EL (cell line): ENCODE measurements around the gene ZNF524.
"Not testable (repeated sequence)": the region's sequence is repeated elsewhere in the genome, so short reads cannot be mapped to it uniquely, and the experiment has no call there.

Experiments
- DNase-seq: peaks from one replicate; pipeline ENCODE4 v3.0.0-alpha.2; 2016

The ZNF524 gene

DNA sequence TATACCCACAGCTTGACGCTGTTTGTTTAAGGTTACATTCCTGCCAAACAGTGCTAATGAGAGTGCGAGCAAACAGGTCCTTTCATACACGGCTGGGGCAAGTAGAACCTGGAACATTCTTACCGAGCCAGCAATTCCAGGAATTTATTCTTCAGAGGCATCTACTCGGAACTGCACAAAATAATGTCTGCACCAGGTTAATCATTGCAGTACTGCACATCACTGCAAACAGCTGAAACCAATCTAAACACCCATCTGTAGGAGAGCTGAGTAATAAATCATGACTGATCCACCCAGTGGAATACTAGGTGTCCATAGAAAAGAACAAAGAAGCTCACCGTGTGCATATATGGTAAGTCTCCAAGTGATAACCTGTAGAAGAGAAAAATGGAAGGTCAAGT lies 18.3 kb upstream of the ZNF524 start:
- DNase-seq = no peak

DNA sequence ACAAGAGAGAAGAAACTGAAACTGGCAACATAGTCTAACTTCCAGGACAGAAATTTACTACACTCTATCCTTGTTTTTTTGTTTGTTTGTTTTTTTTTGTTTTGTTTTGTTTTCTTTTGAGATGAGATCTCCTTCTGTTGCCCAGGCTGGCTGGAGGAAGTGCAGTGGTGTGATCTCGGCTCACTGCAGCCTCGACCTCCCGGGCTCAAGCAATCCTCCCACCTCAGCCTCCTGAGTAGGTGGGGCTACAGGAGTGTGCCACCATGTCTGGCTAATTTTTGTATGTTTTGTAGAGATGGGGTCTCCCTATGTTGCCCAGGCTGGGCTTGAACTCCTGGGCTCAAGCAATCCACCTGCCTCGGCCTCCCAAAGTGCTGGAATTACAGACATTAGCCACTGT lies 17.8 kb upstream of the ZNF524 start:
- not testable (repeated sequence) for DNase-seq

DNA sequence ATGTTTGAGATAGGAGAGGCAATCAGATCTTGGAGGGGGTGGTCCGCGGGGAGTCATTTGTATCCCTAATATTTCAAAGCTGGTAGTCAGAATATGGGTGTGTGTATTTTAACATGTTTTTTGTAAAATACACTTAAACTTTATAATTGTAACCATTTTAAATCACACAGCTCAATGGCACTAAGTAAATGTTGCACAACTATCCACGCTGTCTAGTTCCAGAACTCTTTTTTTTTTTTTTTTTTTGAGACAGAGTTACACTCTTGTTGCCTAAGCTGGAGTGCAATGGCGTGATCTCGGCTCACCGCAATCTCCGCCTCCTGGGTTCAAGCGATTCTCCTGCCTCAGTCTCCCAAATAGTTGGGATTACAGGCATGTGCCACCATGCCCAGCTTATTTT lies 16.2 kb upstream of the ZNF524 start:
- not testable (repeated sequence) for DNase-seq

DNA sequence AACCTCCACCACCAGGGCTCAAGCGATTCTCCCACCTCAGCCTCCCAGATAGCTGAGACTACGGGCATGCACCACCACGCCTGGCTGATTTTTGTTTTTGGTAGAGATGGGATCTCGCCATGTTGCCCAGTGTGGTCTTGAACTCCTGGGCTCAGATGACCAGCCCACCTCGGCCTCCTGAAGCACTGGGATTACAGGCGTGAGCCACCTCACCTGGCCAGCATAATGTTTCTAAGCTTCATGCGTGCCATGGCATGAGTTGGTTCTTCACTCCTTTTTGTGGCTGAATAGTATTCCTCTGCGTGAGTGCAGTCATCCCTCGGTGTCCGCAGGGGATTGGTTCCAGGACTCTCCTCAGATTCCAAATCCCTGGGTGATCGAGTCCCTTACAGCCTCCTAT lies 15.2 kb upstream of the ZNF524 start:
- no peak for DNase-seq

DNA sequence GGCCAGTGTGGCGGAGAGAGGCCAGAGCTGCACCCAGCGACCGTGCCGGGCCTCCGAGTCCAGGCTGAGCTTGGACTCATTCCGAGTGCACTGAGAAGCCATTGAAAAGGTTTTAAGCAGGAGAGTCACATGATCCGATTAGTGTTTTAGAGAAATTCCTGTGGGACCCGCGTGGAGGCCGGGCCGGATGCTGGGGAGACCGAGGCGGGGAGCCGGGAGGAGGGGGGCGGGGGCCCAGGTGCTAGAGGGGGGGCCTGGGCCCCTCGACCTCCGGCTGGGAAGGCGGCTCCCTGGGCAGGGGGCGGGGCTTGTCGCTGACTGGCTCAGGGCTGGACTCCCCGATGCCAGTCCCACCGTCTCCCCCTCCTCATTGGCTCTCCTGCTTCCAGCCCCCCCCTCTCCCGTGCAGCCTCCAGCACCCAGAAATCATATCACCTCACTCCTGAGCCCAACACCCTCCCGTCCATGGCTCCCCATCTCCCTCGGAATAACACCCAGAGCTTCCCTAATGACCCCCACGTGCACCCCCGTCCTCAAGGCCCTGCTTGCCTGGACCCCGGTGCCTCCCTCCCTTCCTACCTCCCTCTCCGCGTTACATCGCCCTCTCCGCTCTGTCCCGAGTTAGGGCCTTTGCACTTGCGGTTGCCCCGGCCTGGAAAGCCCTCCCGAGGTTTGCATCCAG lies 14.3 kb upstream of the ZNF524 start:
- DNase-seq = peak; percentile 70

DNA sequence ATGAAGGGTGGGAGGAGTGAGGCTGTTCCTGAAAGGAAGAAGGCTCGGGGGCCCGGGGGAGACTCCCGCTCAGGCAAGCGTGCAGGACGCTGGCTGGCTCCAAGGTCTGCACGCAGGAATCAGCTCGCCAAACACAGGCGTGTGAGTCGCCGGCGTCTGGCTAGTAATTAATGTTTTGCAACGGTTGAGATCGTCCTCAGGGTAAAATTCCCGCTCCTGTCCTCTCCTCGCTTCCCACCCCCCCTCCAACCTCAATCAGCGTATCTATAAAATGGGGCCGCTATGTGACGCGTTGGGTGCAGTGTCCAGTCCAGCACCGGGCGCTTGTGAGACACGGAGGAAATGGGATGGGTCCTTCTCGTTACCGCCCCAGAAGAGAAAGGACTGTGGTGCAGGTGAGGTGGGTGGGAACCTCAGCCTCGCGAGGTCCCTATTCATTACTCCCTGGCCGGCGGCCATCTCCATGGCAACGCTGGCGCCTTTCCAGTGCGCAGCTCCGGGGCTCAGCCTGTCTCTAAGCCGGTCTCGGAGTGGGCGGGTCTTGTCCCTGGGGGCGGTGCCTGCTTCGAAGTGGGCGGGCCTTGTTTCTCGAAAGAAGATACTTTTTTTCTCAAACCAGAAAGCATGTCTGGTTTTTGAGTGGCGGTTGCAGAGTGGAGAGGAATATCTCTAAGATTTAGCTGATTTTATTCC lies 13.0 kb upstream of the ZNF524 start:
- DNase-seq = peak; percentile 89

DNA sequence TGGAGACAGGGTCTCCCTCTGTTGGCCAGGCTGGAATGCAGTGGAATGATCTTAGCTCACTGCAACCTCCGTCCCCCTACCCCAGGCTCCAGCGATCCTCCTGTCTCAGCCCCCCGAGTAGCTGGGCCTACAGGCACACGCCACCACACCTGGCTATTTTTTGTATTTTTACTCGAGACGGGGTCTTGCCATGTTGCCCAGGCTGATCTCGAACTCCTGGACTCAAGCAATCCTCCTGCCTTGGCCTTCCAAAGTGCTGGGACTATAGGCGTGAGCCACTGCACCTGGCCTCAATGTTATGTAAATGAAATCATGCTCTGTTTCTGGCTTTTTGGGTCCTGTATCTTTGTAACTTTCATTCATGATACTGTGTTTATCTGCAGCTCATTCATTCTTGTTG lies 11.3 kb upstream of the ZNF524 start:
- no peak for DNase-seq

DNA sequence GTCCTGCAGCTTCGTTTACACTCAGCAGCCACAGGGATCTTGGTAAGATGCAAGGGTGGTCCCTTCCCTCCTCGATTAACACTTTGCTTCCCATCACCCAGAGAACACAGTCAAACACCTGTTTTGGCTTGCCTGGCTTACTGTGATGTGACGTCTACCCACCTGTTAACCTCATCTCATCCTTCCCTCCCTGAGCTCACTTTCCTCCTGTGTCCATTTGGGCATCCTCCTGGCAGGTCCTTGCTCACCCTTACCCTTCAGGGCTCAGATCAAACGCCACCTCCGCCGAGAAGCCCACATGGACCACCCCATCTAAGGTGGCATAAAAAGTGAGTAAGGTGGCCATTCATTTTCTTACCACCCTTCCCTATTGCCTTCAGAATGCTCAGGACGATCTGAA lies 10.0 kb upstream of the ZNF524 start:
- DNase-seq = no peak

DNA sequence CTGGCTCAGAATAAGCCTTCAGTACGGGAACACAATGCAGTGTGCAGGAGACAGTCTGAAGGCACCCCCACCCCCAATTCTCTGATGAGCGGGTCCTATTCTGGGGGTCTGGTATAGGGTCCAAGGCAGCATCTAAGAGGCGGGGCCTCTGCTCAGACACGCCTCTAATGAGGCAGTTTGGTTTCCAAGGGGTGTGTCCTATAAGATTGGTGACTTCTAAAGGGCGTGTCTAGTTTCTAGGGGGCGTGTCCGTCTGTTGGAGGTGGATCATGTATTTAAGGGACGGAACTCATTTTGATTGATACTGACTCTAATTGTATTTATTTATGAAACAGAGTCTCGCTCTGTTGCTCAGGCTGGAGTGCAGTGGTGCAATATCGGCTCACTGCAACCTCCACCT lies 9.5 kb upstream of the ZNF524 start:
- no peak for DNase-seq

DNA sequence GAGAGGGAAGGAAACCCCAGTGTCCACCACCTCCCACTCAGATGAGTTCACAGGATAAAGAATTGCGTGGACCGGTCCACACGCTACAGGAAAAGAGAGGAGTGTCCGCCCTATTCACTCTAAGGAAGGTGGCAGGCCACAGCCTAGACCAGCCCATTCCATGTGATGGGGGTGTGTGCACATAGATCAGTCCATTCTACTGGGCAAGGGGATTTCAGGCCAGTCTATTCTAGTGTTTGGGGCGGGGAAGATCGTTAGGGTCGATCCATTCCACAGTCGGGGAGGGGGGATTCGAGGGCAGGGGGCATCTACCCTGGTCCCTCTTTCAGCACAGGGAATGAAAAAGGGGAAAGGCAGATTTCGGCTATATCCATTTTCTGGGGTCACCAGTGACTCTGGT lies 8.5 kb upstream of the ZNF524 start:
- no peak for DNase-seq

DNA sequence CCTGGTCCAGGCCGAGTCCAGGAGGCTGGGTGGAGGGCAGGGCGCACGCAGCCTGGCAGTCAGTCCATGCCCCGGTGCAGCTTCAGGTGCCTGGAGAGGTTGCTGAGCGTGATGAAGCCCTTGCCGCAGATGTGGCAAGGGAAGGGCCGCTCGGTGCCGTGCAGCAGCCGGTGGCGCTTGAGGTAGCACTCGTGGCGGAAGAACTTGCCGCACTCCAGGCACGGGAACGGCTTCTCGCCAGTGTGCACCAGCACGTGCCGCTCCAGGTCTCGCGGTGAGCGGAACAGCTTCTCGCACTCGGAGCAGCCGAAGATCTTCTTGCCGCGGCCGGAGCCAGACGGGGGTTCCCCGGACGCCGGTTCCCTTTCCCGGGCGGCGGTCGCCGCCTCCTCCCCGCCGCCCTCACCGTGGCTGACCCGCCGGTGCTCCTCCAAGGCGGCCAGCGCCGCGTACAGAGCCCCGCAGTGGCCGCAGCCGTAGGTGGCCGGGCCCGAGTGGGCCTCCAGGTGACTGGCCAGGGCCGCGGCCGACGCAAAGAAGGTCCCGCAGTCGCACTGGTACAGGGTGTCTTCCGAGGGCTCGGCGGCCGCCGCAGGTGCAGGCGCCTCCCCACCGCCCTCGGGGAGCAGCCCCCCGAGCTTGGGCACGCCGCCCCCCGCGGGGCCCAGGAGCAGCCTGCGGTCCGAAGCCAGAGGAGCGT lies 7.5 kb upstream of the ZNF524 start:
- DNase-seq = no peak

DNA sequence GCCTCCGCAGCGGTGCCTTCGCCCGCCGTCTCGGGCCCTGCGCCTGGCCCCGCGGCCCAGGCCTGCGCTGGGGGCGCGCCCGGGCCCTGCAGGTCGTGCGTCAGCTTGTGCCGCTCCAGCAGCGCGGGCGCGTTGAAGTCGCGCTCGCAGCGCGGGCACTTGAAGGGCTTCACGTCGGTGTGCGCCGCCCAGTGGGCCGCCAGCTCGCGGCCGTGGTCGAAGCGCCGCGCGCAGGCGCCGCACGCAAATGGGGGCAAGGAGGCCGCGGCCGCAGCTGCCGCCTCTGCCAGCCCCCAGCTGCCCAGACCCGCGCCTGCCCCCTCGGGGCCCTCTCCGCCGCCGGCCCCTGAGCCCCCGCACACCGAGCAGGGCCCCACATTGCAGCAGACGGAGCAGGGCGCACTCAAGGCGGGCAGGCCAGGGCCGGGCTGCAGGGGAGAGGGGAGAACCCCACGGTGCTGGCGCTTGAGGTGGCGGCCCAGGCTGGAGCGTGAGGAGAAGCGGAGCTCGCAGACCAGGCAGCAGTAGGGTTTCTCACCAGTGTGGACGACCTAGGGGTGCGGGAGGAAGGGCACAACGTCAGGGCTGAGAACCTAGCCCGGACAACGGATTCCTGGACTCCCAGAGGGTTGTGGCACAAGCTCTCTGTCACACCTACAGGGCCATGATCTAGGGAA lies 6.9 kb upstream of the ZNF524 start:
- DNase-seq = no peak

DNA sequence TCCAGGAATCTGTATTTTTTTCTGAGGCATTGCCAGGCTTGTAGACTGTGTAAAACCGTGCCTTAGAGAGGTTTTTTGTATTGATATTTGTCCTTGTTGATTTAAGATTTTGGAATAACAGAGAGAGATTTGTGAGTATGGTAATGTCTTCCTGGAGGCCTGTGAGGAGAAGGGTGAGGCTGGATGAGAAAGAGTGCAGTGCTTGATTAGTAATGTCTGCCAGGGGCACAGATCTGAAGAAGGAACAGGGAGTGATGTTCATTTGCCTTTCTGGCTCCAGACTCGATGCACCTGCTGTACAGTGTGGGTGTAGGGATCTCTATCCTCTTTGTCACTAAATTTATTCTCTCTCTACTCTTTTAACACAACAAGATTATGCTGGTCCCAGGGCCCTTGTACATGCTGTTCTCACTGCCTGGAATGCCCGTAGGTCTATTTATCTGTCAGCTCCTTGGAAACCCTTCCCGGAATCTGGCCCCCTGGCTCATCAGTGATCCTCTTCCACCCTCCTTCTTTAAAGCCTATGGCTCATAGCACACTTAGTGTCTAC lies 5.0 kb upstream of the ZNF524 start:
- DNase-seq = no peak

DNA sequence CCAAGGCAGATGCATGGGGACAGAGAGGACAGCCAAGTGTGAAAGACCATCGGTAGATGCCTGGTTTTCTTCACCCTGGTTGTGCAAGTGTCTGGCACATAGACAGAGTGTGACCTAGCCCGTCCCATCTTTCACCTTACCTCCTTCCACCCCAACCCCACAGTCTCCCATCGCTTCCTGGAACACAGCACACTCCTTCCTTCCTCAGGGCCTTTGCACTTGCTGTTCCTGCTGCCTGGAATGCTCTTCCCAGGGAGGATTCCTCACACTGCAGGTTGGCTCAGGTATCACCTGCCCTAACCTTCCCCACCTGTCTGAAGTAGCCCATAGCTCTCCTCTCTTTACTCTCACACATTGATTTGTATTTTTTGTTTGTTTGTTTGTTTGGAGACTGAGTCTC lies 3.8 kb upstream of the ZNF524 start:
- no peak for DNase-seq

DNA sequence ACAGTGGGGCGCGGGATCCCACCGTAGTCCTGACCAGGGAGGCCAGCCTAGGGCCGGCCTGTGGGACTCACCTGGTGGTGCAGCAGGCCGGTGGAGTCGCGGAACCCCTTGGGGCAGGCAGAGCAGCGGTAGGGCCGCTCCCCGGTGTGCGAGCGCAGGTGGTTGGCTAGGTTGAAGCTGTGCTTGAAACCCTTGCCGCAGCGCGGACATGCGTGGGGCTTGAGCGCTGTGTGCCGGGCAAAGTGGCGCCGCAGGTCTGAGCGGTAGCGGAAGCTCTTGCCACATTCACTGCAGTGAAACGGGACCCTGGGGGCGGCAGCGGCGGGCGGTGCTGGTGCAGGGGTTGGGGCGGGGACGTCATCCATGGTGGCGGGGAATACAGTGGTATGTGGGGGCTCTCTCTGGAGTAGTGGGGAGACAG lies 2.6 kb upstream of the ZNF524 start:
- no peak for DNase-seq

DNA sequence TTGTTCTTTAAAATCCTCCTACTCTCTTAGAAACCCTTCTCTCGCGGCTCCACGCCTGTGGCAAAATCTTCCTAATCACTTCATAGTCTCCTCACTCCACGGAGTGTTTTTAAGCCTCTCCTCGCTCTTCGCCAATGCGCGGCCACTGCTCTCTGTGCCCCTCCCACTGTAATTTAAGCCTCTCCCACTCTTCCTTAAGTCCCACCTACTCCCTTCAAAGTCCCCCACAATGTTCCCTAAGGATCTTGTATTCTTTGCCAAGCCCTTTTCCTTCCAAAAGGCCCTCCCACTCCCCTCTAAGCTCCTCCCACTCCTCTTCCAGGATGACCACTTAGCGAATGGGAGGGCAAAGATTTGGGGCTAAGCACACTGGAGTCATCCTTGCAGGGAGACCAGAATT lies 2.1 kb upstream of the ZNF524 start:
- DNase-seq = no peak

DNA sequence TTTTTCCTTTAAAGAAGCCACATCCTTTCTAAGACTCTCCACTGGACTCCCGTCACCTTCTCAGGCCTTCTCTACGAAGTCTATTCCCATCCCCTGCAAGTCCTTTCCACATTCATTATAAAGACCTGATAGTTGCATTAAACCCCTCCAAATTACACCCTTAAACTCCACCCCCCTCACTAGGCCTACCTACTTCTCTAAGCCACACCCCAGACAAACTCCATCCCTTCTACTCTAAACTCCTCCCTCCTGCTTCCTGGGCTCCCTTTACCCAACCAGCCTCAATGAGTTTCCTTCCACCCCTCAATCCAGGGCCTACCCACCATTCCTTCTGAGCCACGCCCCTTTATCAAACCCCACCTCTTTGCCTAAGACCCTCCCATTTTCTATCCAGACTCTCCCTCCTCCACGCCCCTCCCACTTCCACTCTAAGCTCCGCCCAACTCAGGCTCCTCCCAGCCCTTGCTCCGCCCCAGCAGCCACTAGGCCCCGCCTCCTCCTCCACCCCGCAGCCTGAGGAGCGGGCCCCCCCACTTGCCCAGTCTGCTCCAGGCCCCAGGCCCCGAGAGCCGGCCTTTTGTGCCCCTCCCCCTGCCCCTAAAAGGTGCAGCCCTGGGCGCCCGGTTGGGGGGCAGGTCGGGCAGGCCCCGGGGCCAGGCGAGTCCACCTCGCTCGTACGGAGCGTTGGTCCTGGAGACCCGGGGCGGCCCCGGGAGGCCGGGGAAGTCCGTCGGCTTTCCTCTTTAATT lies 1.2 kb upstream of the ZNF524 start:
- DNase-seq = peak; percentile 97

DNA sequence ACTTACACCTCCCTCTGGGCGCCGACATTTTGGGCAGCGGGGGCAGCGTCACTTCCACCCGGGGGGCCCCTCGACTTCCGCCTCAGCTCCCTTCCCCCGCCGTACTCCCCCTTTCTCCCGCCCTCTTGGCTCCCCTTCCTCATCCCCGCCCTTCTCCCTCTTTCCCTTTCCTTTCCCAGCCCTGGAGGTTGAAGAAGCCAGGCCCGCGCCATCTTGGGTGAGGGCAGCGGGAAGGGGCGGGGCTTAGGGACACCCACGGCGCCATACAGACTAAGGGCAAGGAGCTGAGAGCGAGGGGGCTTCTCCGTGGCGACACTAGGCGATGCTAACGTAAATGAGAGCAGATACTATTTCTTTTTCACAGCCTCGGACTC lies 633 bp upstream of the ZNF524 start, which contains the start of gene FIZ1:
Gene FIZ1, minus strand, starts transcription at position 50 of the 374 bp plus-strand sequence. CDS start 1,652 bp downstream, outside the sequence.
- peak; percentile 99 for DNase-seq

DNA sequence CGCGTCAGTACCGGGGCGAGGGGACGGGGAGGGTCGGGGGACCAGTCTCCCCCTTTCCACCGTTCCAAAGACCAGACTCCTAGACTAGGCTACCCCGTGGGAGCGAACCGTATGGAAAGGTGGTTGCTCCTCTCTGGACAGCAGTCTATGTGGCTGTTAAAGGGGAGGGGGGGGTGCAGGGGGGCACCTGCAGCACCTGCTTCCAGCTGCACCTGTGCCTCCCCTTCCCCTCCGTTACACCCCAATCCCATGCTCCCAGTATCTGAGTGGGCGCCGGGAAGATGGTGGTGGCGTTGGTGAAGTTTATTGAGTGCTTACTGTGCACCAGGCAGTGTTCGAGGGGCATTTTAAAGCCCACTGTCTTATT lies 557 bp downstream of the ZNF524 start:
- DNase-seq = no peak

DNA sequence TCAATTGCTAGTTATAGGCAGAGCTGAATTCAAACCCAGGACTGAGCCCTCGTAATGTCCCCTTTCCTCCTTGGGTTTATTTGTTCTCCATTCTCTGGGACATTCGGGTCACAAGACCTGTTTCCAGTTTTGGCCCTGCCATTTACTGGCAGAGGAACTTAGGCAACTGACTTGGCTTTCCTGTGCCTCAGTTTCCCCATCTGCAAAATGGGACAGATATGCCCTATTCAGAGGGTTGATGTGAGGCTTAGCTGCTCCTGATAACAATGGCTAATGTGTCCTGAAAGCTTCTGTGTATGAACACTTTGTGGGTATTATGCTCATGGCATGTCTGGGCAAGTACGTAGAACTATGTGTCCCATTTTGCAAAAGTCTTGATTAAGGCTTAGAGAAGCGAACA lies 996 bp downstream of the ZNF524 start:
- no peak for DNase-seq

DNA sequence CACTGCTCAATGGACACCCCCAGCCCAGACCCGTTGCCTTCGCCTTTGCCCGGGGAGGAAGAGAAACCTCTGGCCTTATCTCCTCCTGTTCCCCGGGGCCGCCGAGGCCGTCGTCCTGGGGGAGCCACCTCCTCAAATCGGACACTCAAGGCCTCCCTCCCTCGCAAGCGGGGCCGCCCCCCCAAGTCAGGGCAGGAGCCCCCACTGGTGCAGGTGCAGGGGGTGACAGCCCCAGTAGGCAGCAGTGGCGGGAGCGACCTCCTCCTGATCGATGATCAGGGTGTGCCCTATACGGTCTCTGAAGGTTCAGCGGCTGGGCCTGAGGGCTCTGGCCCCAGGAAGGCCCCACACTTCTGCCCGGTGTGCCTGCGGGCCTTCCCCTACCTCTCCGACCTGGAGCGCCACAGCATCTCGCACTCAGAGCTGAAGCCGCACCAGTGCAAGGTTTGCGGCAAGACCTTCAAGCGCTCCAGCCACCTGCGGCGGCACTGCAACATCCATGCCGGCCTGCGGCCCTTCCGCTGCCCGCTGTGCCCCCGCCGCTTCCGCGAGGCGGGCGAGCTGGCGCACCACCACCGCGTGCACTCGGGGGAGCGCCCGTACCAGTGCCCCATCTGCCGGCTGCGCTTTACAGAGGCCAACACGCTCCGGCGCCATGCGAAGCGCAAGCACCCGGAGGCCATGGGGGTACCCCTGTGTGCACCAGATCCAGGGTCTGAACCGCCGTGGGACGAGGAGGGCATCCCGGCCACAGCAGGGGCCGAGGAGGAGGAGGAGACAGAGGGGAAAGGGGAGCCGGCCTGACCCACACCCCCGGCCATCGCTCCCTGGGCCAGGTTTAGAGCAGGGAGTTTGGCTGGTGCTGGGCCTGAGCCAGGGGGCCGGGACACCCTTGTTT lies 2.3 kb downstream of the ZNF524 start:
- DNase-seq = no peak

DNA sequence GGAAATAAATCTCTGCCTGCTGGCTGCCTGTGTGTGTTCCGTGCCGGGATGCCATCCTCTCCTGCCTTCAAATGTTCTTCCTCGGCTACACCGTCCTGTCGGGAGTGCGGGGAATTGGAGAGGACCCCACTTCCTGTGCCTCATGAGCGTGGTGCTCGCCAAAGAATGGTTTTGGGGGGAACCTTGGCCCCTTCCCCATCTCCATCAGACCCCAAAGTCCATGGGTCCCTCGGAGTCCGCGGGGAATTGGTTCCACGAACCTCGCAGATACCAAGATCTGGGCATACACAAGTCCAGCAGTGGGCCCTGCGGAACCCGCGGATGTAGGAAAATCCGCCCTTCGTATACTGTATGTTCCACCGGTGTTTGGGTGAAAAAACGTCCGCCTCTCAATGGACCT lies 3.0 kb downstream of the ZNF524 start:
- no peak for DNase-seq
